Spleen (tissue), 7 donors: ENCODE measurements around the gene GTF3C5.
"Not testable (repeated sequence)": the region's sequence is repeated elsewhere in the genome, so short reads cannot be mapped to it uniquely, and the experiment has no call there.

Source experiments
- CTCF ChIP-seq, 11 experiments: fragments of 200-600 bp in 7 of 11; fragments of 450-650 bp in 4 of 11; sonication (generic) in 4 of 11; IDR thresholded peaks in 8 of 11; conservative IDR thresholded peaks in 3 of 11; 1 replicate in 7 of 11; 2 replicates in 4 of 11; pipeline versions ENCODE4 v1.4.0 to v1.8.0; 2016 to 2021; ENCODE audit warnings: antibody characterized with exemption in 11 of 11, inconsistent platforms in 4 of 11, mild to moderate bottlenecking in 1 of 11
- POLR2A ChIP-seq, 3 donors: fragments of 450-650 bp; IDR thresholded peaks; one replicate each; pipeline ENCODE4 v1.5.1; 2017; ENCODE audit warnings: antibody characterized with exemption in 3 of 3, mild to moderate bottlenecking in 1 of 3
- POLR2AphosphoS5 ChIP-seq, 3 donors: sonication (generic); formaldehyde crosslinking; IDR thresholded peaks; one replicate each; pipeline ENCODE4 v1.5.1; 2017; ENCODE audit warnings: antibody characterized with exemption in 3 of 3
- donor health status: DM: no; HTN: no; CAD: no; lungs with moderate emphysema.
- donor health status: DM: no; HTN: no; CAD: no.
- donor health status: DM: no; HTN: no; CAD: no.

DNA sequence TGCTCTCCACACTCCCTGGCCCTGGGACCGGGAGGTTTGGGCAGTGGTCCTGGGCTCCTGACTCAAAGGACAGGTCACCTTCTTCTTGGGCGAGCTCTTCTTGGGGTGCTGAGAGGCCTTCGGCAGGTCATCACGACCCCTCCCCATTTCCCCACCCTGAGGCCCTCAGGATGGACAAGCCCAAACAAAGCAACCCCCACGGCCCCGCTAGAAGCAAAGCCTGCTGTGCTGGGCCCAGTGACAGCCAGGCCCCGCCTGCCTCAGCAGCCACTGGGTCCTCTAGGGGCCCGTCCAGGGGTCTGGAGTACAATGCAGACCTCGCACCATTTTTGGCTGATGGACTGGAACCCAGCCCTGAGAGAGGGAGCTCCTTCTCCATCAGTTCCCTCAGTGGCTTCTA is 52.9 kb downstream of the GTF3C5 start:
- not testable (repeated sequence) for TF ChIP-seq CTCF (IDR thresholded peaks at IDR 0.05 in 8 of 11, conservative IDR thresholded peaks at IDR 0.05 in 3 of 11); POLR2A (IDR thresholded peaks at IDR 0.05); POLR2AphosphoS5 (IDR thresholded peaks at IDR 0.05)
